GM12891 (cell line): ENCODE data around the gene PIP4K2A.

Source experiments
- PAX5 ChIP-seq: IDR thresholded peaks from 2 replicates; pipeline ENCODE4 v1.6.1; 2011; ENCODE audit warnings: low read length, moderate library complexity, mild to moderate bottlenecking; ENCODE audit not compliant: insufficient read depth, severe bottlenecking
- POLR2A ChIP-seq: IDR thresholded peaks from 2 replicates; pipeline ENCODE4 v1.6.1; 2011; ENCODE audit warnings: low read depth, low read length, control low read depth
- POLR2AphosphoS5 ChIP-seq: IDR thresholded peaks from 2 replicates; pipeline ENCODE4 v1.6.1; 2011; ENCODE audit warnings: low read depth, low read length, control low read depth
- POU2F2 ChIP-seq: IDR thresholded peaks from 2 replicates; pipeline ENCODE4 v1.6.1; 2011; ENCODE audit warnings: low read depth, mild to moderate bottlenecking, control low read depth, low read length, moderate library complexity
- SPI1 ChIP-seq: IDR thresholded peaks from 2 replicates; pipeline ENCODE4 v1.6.1; 2011; ENCODE audit warnings: low read depth, low read length, control low read depth
- TAF1 ChIP-seq: IDR thresholded peaks from 2 replicates; pipeline ENCODE4 v1.6.1; 2011; ENCODE audit warnings: low read depth, low read length, control low read depth

- no peak for TF ChIP-seq POLR2AphosphoS5
- TF ChIP-seq POLR2A: no peak
- TF ChIP-seq TAF1: no peak
- no peak for TF ChIP-seq SPI1
- no peak for TF ChIP-seq PAX5
- TF ChIP-seq POU2F2: no peak
Measured at GRCh38 chr10:22534849-22535604, 179.4 kb downstream of the PIP4K2A start.
